KMS-11 (cell line): ENCODE results near the gene CYB5RL.

ENCODE experiments used
- H2AFZ ChIP-seq: fragments of 200-600 bp; sonication (generic); 2 replicates; pipeline ENCODE4 v1.6.1; 2016; ENCODE audit warnings: antibody characterized with exemption, mixed run types, low read depth
- H3K27ac ChIP-seq: fragments of 200-600 bp; sonication (generic); 2 replicates; pipeline ENCODE4 v1.6.1; 2016; ENCODE audit warnings: mild to moderate bottlenecking, mixed run types
- H3K27me3 ChIP-seq: fragments of 200-600 bp; sonication (generic); 2 replicates; pipeline ENCODE4 v1.6.1; 2017; ENCODE audit warnings: mild to moderate bottlenecking, low read depth, mixed run types, moderate library complexity; ENCODE audit not compliant: insufficient read depth
- H3K36me3 ChIP-seq: fragments of 200-600 bp; sonication (generic); 2 replicates; pipeline ENCODE4 v1.6.1; 2017; ENCODE audit warnings: mild to moderate bottlenecking, mixed run types; ENCODE audit not compliant: insufficient read depth
- H3K4me1 ChIP-seq: fragments of 200-600 bp; sonication (generic); 2 replicates; pipeline ENCODE4 v1.6.1; 2016; ENCODE audit warnings: mild to moderate bottlenecking, low read depth, mixed run types; ENCODE audit not compliant: poor library complexity, severe bottlenecking
- H3K4me2 ChIP-seq: fragments of 200-600 bp; sonication (generic); 2 replicates; pipeline ENCODE4 v1.7.0; 2016; ENCODE audit warnings: mild to moderate bottlenecking, mixed run types
- H3K4me3 ChIP-seq: fragments of 200-600 bp; sonication (generic); IDR thresholded peaks from 2 replicates; pipeline ENCODE4 v1.6.1; 2017; ENCODE audit warnings: low read depth, low read length, mixed read lengths; ENCODE audit not compliant: insufficient read depth
- H3K79me2 ChIP-seq: fragments of 200-600 bp; sonication (generic); 2 replicates; pipeline ENCODE4 v1.6.1; 2016; ENCODE audit warnings: low read depth, mixed run types; ENCODE audit not compliant: insufficient read depth
- H3K9ac ChIP-seq: fragments of 200-600 bp; sonication (generic); 2 replicates; pipeline ENCODE4 v1.6.1; 2016; ENCODE audit warnings: mild to moderate bottlenecking, mixed run types
- H4K20me1 ChIP-seq: fragments of 200-600 bp; sonication (generic); 2 replicates; pipeline ENCODE4 v1.6.1; 2016; ENCODE audit warnings: mild to moderate bottlenecking, mixed run types; ENCODE audit not compliant: insufficient read depth
- TF ChIP-seq, protein P1 (sequence below): fragments of 200-600 bp; sonication (generic); conservative IDR thresholded peaks from 2 replicates; pipeline ENCODE4 v1.6.1; 2017; ENCODE audit warnings: low read depth, mild to moderate bottlenecking, antibody characterized with exemption, low read length, moderate library complexity, mixed read lengths

Gene CYB5RL, protein sequence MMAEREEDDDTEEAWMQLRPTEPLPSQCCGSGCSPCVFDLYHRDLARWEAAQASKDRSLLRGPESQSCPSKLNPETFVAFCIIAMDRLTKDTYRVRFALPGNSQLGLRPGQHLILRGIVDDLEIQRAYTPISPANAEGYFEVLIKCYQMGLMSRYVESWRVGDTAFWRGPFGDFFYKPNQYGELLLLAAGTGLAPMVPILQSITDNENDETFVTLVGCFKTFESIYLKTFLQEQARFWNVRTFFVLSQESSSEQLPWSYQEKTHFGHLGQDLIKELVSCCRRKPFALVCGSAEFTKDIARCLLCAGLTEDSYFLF

DNA sequence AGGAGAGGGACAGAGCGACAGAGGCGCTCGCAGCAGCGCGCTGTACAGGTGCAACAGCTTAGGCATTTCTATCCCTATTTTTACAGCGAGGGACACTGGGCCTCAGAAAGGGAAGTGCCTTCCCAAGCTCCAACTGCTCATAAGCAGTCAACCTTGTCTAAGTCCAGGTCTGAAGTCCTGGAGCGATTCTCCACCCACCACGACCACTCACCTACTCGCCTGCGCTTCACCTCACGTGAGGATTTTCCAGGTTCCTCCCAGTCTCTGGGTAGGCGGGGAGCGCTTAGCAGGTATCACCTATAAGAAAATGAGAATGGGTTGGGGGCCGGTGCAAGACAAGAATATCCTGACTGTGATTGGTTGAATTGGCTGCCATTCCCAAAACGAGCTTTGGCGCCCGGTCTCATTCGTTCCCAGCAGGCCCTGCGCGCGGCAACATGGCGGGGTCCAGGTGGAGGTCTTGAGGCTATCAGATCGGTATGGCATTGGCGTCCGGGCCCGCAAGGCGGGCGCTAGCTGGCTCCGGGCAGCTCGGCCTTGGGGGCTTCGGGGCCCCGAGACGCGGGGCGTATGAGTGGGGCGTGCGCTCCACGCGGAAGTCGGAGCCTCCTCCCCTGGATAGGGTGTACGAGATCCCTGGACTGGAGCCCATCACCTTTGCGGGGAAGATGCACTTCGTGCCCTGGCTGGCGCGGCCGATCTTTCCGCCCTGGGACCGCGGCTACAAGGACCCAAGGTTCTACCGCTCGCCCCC, at the start of gene CYB5RL, which contains the start of gene MRPL37:
CYB5RL (minus strand) TSS at position 266 of the 754 bp plus-strand sequence. CDS start 4,414 bp downstream, outside the sequence.
MRPL37 (plus strand) TSS at position 403 of the 754 bp plus-strand sequence; CDS start at position 480, 77 bp downstream.
- Histone ChIP-seq H3K4me3 (peak within 1 kb of the TSS; percentile 64), H3K27me3 (no peaks in the 10 kb centered on the region), H3K36me3 (peaks cover 3% of the 10 kb centered on the region; the same call in 1 of the 2 replicates), H4K20me1 (no peaks in the 10 kb centered on the region), H3K9ac (peak within 1 kb of the TSS; percentile 81), H3K4me2 (peak within 1 kb of the TSS; percentile 98), H2AFZ (peak within 1 kb of the TSS; percentile 73), H3K79me2 (peaks cover 41% of the 10 kb centered on the region), H3K27ac (peak within 1 kb of the TSS; percentile 41; the same call in 1 of the 2 replicates), H3K4me1 (peaks cover 31% of the 10 kb centered on the region)
- TF ChIP-seq, protein P1, sequence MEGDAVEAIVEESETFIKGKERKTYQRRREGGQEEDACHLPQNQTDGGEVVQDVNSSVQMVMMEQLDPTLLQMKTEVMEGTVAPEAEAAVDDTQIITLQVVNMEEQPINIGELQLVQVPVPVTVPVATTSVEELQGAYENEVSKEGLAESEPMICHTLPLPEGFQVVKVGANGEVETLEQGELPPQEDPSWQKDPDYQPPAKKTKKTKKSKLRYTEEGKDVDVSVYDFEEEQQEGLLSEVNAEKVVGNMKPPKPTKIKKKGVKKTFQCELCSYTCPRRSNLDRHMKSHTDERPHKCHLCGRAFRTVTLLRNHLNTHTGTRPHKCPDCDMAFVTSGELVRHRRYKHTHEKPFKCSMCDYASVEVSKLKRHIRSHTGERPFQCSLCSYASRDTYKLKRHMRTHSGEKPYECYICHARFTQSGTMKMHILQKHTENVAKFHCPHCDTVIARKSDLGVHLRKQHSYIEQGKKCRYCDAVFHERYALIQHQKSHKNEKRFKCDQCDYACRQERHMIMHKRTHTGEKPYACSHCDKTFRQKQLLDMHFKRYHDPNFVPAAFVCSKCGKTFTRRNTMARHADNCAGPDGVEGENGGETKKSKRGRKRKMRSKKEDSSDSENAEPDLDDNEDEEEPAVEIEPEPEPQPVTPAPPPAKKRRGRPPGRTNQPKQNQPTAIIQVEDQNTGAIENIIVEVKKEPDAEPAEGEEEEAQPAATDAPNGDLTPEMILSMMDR = no peak

DNA sequence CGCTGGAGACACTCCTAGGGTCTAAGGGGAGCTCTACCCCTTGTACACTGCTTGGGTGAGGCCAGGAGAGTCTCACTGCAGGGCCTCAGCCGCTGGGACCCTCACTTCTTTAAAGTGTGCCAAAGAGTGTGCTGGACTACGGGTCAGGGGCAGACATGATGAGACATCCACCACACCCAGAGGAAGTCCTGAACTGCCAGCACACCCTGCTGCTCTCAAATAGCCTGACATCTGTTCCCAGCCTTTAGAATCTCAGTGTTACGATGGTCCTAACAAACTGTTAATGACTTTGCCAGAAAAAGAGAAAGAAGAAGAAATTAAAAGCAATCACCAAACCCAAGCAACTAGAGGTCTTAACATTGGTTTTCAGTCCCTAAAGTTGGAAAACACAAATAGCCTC, 49.1 kb upstream of the CYB5RL start:
- no peak overlapping the region for H3K27ac ChIP-seq

DNA sequence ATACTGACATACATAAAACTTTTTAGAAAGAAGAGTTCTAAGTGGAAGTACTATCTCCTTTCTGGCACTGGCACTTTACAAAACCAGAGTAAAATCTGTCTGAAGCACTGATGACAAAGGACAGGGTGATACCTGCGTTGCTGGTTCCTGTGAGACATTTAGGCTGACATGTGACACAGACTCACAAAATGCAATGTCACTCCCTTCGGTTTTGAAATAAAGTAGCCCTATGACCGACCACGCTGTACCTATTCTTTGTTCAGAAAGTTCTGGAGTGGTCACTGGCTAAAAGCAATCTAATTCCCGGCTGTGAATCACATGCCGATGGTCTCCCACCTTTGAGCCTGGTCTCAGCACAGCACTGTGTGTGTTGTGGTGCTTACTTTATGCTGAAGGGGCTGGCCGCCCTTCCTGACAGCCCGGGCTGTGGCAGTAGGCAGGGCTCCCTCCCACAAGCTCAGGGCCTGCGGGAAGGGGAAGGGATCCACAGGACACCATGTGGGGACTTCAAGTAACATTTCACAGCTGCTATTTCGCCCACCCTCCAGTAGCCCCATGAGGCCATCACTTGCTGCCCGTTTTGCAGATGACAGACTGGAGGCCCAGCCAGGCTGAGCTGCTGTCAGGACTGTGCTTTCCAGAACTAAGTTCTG, 48.2 kb upstream of the CYB5RL start:
- no peaks in the 10 kb centered on the region for H4K20me1 ChIP-seq
- no peak overlapping the region for H3K4me2 ChIP-seq
- no peak overlapping the region for H2AFZ ChIP-seq
- no peaks in the 10 kb centered on the region for H3K79me2 ChIP-seq
- no peak overlapping the region for H3K27ac ChIP-seq
- H3K9ac ChIP-seq = no peak overlapping the region
- TF ChIP-seq, protein P1 = no peak
- no peaks in the 10 kb centered on the region for H3K36me3 ChIP-seq
- no peaks in the 10 kb centered on the region for H3K4me1 ChIP-seq
- H3K27me3 ChIP-seq = no peaks in the 10 kb centered on the region
- H3K4me3 ChIP-seq = no peak overlapping the region

More for the DNA sequence above, 49.1 kb upstream of the CYB5RL start:
- Histone ChIP-seq H3K36me3 (no peaks in the 10 kb centered on the region), H2AFZ (no peak overlapping the region), H3K9ac (no peak overlapping the region), H3K4me1 (no peaks in the 10 kb centered on the region), H3K4me3 (no peak overlapping the region), H3K79me2 (no peaks in the 10 kb centered on the region), H4K20me1 (no peaks in the 10 kb centered on the region), H3K4me2 (no peak overlapping the region), H3K27me3 (no peaks in the 10 kb centered on the region)
- TF ChIP-seq, protein P1 = no peak

DNA sequence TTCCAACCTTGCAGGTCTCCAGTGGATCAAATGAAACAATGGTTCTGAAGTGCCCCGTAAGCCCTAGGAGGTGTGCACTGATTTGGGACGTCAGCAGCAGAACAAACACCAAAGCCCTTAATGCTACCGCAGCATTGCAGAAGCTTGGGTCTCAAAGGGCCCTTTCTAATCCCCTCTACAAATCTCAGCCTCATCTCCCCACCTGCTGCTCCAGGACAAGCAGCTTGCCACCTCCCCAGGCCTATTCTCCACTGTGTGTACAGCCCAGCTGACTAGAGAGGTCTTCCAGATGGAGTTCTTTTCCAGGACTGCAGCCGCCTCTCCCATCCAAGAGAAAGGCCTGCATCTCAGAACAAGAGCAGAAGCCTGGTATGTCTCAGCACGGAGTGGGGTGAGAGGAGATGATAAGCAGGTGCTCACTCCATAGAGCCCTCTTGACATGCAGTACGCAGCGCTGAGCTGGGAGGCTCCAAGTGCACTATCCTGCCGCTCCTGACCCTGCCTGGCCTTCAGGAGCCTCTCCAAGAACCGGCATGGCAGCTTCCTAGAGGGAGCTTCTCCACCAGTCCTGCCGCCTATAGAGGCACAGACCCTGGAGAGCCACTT, 46.4 kb upstream of the CYB5RL start:
- Histone ChIP-seq H3K9ac (no peak overlapping the region), H4K20me1 (no peaks in the 10 kb centered on the region), H3K27ac (no peak overlapping the region), H3K4me2 (no peak overlapping the region), H2AFZ (no peak overlapping the region), H3K4me3 (no peak overlapping the region), H3K4me1 (no peaks in the 10 kb centered on the region), H3K36me3 (no peaks in the 10 kb centered on the region), H3K79me2 (no peaks in the 10 kb centered on the region), H3K27me3 (no peaks in the 10 kb centered on the region)
- TF ChIP-seq, protein P1 = no peak
